PC-3 (cell line): ENCODE measurements around the gene RXFP1. TPM values are rescaled to one million over a fixed set of nuclear protein-coding genes. Genes with fewer than 3 reads are reported as not detected.
A peak's percentile ranks its signal among the peaks of the same experiment; 100 is the strongest.

Experiments
- ATAC-seq: fragments of 200-7000 bp; cut with Tn5 transposase; 2 replicates; pipeline ENCODE4 v1.9.1; 2020; ENCODE audit warnings: mild to moderate bottlenecking, moderate library complexity
- BruUV-seq: library from RNA; stranded (reverse); fragments of 400-500 nt; replicated peaks from 2 replicates; lab custom pipeline; 2021; lab: Mats Ljungman, UMichigan
- CTCF ChIA-PET: fragments of 300-600 bp; sonication (Branson Sonifier 250); formaldehyde crosslinking; loops from one replicate; lab custom pipeline; 2022; ENCODE audit warnings: antibody characterized with exemption; lab: Charles Lee
- POLR2A ChIA-PET: fragments of 300-600 bp; sonication (Branson Sonifier 250); formaldehyde crosslinking; loops from one replicate; lab custom pipeline; 2022; ENCODE audit warnings: antibody characterized with exemption; ENCODE audit not compliant: unreplicated experiment; lab: Charles Lee
- DNase-seq: peaks from one replicate; pipeline ENCODE4 v3.0.0-alpha.2; 2015
- H2AFZ ChIP-seq: fragments of 300-600 bp; sonication (generic); 2 replicates; pipeline ENCODE4 v1.6.0; 2016; ENCODE audit warnings: antibody characterized with exemption, low read length
- H3F3A ChIP-seq: fragments of 300-600 bp; sonication (generic); one replicate; pipeline ENCODE4 v1.6.0; 2017; ENCODE audit warnings: antibody characterized with exemption, low read length, control low read depth, mild to moderate bottlenecking; ENCODE audit not compliant: unreplicated experiment
- H3K27ac ChIP-seq: fragments of 300-600 bp; sonication (generic); 2 replicates; pipeline ENCODE4 v1.5.1; 2016; ENCODE audit warnings: mild to moderate bottlenecking, low read length
- H3K27me3 ChIP-seq: fragments of 300-600 bp; sonication (generic); 2 replicates; pipeline ENCODE4 v1.6.1; 2016; ENCODE audit warnings: low read length, mixed read lengths
- H3K36me3 ChIP-seq: fragments of 300-600 bp; sonication (generic); 2 replicates; pipeline ENCODE4 v1.6.1; 2016; ENCODE audit warnings: low read depth, mixed run types, low read length, mixed read lengths
- H3K4me1 ChIP-seq: fragments of 300-600 bp; sonication (generic); 2 replicates; pipeline ENCODE4 v1.5.1; 2016; ENCODE audit warnings: low read length; ENCODE audit not compliant: insufficient read depth
- H3K4me2 ChIP-seq: fragments of 300-600 bp; sonication (generic); 2 replicates; pipeline ENCODE4 v1.6.0; 2016; ENCODE audit warnings: low read length
- H3K4me3 ChIP-seq: fragments of 300-600 bp; sonication (generic); 2 replicates; pipeline ENCODE4 v1.5.1; 2016; ENCODE audit warnings: mild to moderate bottlenecking, low read length, mixed read lengths
- H3K79me2 ChIP-seq: fragments of 300-600 bp; sonication (generic); 2 replicates; pipeline ENCODE4 v1.6.1; 2017; ENCODE audit warnings: low read length, mixed read lengths
- H3K9ac ChIP-seq: fragments of 300-600 bp; sonication (generic); 2 replicates; pipeline ENCODE4 v1.6.0; 2016; ENCODE audit warnings: mild to moderate bottlenecking, low read length
- H3K9me2 ChIP-seq: fragments of 300-600 bp; sonication (generic); replicated peaks from 2 replicates; pipeline ENCODE4 v1.6.1; 2016; ENCODE audit warnings: mixed run types, low read length, mixed read lengths
- H3K9me3 ChIP-seq: fragments of 300-600 bp; sonication (generic); 2 replicates; pipeline ENCODE4 v1.6.1; 2016; ENCODE audit warnings: low read length, mixed read lengths
- H4K20me1 ChIP-seq: fragments of 300-600 bp; sonication (generic); 2 replicates; pipeline ENCODE4 v1.6.1; 2016; ENCODE audit warnings: low read length, mixed read lengths
- CTCF ChIP-seq: fragments of 300-600 bp; sonication (generic); conservative IDR thresholded peaks from 2 replicates; pipeline ENCODE4 v1.5.1; 2017; ENCODE audit warnings: antibody characterized with exemption, low read depth, mild to moderate bottlenecking, low read length
- EZH2 ChIP-seq: fragments of 300-600 bp; sonication (generic); IDR thresholded peaks from one replicate; pipeline ENCODE4 v1.6.1; 2017; ENCODE audit warnings: antibody characterized with exemption, mild to moderate bottlenecking, low read length; ENCODE audit not compliant: unreplicated experiment
- EZH2phosphoT487 ChIP-seq: fragments of 300-600 bp; sonication (generic); IDR thresholded peaks from 2 replicates; pipeline ENCODE4 v1.6.1; 2018; ENCODE audit warnings: mild to moderate bottlenecking, antibody characterized with exemption, low read length, borderline replicate concordance
- intact Hi-C: fragments of 100-400 bp; cut with micrococcal nuclease; formaldehyde crosslinking; loops from 2 replicates; pipeline ENCODE4 v1.9.0; 2023
- total RNA-seq: library from RNA; depleted of rRNA; stranded (reverse); fragments of >200 nt; gene quantifications from 2 replicates; pipeline ENCODE4 v1.2.3, GENCODE V29; 2014

Gene RXFP1
- total RNA-seq, 1 experiment from 2014 or later = not detected

GRCh38 chr4:158667651-158668198 lies 146.0 kb downstream of the RXFP1 start:
- Histone ChIP-seq H3F3A (no peaks in the 10 kb centered on the region), H3K9ac (no peak overlapping the region), H3K36me3 (peaks cover 2% of the 10 kb centered on the region), H3K4me3 (no peak overlapping the region), H3K9me3 (no peaks in the 10 kb centered on the region), H3K9me2 (no peaks in the 10 kb centered on the region), H2AFZ (no peak overlapping the region), H3K27ac (no peak overlapping the region), H3K4me2 (no peak overlapping the region), H4K20me1 (peaks cover 5% of the 10 kb centered on the region; the same call in 1 of the 2 replicates), H3K27me3 (no peaks in the 10 kb centered on the region), H3K4me1 (0 out of 2 replicates have a peak, but pooled peaks cover 5% of the 10 kb centered on the region), H3K79me2 (peaks cover 49% of the 10 kb centered on the region)
- BruUV-seq = no TSS peak
- ChIA-PET CTCF (no interaction called here), POLR2A (no interaction called here)
- DNase-seq (peak; percentile 53), ATAC-seq (no peak)
- TF ChIP-seq EZH2 (no peak), EZH2phosphoT487 (no peak), CTCF (peak; percentile 55; the same call in 1 of the 2 replicates)
- intact Hi-C loops = loop anchor here (5.0 kb wide), 1 partner anchor 95 kb away; no protein-coding TSS in a partner anchor

DNA sequence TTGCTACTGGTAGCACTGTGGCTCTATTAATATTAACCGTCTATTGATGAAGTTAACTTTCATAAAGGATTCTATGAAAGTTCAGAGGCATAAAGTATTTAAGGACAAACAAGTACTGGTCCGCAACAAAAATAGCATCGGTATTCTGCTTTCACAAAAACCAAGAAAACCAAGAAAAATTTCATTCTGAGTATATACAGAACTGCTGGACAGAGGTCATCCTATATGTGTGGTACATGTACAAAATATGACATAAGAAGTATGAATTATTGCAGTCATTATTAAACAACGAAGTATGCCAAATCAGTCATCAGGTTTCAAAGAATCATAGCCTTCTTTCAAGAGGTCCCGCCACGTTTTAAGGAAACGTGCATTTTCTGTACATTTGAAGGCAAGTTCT lies 147.6 kb downstream of the RXFP1 start:
- Histone ChIP-seq H4K20me1 (peaks cover 5% of the 10 kb centered on the region; the same call in 1 of the 2 replicates), H3K9me3 (no peaks in the 10 kb centered on the region), H3K79me2 (peaks cover 60% of the 10 kb centered on the region), H3K9me2 (no peaks in the 10 kb centered on the region), H2AFZ (no peak overlapping the region), H3F3A (no peaks in the 10 kb centered on the region), H3K9ac (no peak overlapping the region), H3K27ac (no peak overlapping the region), H3K4me1 (peaks cover 12% of the 10 kb centered on the region), H3K27me3 (no peaks in the 10 kb centered on the region), H3K36me3 (peaks cover 2% of the 10 kb centered on the region), H3K4me3 (no peak overlapping the region), H3K4me2 (no peak overlapping the region)
- ChIA-PET CTCF (no interaction called here), POLR2A (no interaction called here)
- BruUV-seq = no TSS peak
- DNase-seq (no peak), ATAC-seq (no peak)
- TF ChIP-seq CTCF (no peak), EZH2 (no peak), EZH2phosphoT487 (no peak)
- intact Hi-C loops = loop anchor here (5.0 kb wide), 1 partner anchor 97 kb away; no protein-coding TSS in a partner anchor

- Histone ChIP-seq H3K9ac (peak overlapping the region; percentile 88), H3F3A (no peaks in the 10 kb centered on the region), H3K36me3 (peaks cover 2% of the 10 kb centered on the region), H3K4me3 (peak overlapping the region; percentile 76), H3K9me2 (no peaks in the 10 kb centered on the region), H3K4me1 (peaks cover 12% of the 10 kb centered on the region), H3K9me3 (no peaks in the 10 kb centered on the region), H3K27ac (peak overlapping the region; percentile 45), H4K20me1 (peaks cover 5% of the 10 kb centered on the region; the same call in 1 of the 2 replicates), H2AFZ (peak overlapping the region; percentile 83), H3K27me3 (no peaks in the 10 kb centered on the region), H3K79me2 (peaks cover 60% of the 10 kb centered on the region), H3K4me2 (peak overlapping the region; percentile 89)
- POLR2A ChIA-PET = interaction anchor here (0.7 kb wide), 1 partner anchor 156 kb away, joined by 7 read pairs; no protein-coding TSS in a partner anchor
- TF ChIP-seq EZH2phosphoT487 (no peak), CTCF (no peak), EZH2 (no peak)
- BruUV-seq = no TSS peak
- DNase-seq = peak; percentile 61
- intact Hi-C loops = no loop called here
- peak; percentile 16 for ATAC-seq
- CTCF ChIA-PET = no interaction called here
Measured at GRCh38 chr4:158670975-158671664, 149.4 kb downstream of the RXFP1 start.
